CD4-positive, alpha-beta T cell treated with Interleukin-2 at 100 ng/mL for 4 hours (primary cell): ENCODE data around the gene ST3GAL3.

Experiments used
- DNase-seq: peaks from one replicate; pipeline ENCODE4 v3.0.0-alpha.2; 2020; ENCODE audit warnings: low spot score

Gene ST3GAL3, protein sequence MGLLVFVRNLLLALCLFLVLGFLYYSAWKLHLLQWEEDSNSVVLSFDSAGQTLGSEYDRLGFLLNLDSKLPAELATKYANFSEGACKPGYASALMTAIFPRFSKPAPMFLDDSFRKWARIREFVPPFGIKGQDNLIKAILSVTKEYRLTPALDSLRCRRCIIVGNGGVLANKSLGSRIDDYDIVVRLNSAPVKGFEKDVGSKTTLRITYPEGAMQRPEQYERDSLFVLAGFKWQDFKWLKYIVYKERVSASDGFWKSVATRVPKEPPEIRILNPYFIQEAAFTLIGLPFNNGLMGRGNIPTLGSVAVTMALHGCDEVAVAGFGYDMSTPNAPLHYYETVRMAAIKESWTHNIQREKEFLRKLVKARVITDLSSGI

DNA sequence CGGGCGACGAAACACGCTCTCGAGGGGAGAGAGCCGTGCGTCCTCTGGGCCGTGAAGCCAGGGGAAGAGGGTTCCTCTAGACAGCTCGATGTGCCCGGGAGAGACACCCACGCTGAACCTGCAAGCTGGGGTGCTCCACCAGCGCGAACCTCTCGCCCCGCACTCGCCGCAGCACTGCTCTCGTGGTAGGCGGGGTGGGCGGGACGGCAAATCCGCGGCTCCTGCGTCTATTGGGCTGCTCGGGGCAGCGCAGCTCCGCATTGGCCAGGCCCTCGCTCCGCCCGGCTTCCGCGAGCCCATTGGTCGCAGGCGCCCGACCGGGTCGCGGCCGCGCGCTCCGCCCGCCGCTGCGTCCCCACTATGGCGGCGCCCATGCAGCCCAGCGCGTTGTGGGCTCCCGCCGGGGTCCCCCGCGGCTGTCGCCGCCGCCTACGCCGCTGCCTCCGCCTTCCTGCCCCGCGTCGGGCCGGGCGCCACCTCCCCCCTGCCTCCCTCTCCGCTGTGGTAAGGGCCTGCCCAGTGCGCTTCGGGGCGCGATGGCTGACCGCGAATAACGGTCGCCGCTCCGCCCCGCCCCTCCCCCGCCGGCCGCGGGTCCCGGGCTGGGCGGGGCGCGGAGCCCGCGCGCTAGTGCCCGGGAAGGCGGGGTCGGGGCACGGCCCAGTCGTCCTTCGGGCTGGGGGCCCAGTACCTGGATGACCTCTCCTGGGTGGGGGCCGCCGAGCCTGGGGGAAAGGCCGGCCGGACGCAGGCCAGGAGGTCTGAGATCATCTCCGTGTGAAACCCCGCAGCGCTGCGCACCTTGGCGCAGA is at the start of gene ST3GAL3:
Gene ST3GAL3, plus strand, starts transcription at position 347 of the 812 bp plus-strand sequence. CDS start 28,727 bp downstream, outside the sequence.
- DNase-seq, result peak; percentile 88

DNA sequence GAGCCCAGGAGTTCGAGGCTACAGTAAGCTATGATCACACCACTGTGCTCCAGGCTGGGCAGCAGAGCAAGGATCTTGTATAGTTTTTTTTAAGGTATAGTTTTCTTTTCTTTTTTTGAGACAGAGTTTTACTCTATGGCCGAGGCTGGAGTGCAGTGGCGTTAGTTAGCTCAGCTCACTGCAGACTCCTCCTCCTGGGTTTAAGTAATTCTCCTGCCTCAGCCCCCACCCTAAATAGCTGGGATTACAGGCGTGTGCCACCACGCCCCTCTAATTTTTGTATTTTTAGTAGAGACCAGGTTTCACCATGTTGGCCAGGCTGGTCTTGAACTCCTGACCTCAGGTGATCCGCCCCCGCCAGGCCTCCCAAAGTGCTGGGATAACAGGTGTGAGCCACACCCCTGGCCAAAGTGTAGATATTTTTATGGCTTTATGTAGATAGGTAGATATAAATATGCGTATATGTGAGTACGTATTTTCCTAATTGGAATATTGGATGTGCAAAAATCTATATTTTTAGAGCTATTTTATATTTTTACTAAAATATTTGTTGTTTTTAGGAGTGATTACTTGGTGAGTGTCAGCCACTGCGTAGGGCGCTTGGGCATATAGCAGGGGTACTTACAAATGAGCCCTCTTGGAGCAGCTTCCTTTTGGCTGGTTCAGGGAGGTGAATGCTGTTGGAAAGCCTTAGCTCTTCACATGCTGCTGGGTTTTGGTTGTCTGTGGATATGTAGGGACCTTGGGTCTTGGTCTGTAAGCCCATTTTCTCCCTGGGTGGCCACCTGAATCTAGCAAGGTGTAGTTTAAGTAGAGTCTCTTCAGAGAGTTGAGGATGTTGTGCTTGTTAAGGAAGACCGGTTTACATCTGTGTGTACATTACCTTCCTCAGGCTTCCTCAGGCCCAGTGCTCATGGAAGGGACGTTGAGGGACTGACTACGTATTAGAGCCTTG is 47.8 kb upstream of the ST3GAL3 start:
- DNase-seq, result no peak

DNA sequence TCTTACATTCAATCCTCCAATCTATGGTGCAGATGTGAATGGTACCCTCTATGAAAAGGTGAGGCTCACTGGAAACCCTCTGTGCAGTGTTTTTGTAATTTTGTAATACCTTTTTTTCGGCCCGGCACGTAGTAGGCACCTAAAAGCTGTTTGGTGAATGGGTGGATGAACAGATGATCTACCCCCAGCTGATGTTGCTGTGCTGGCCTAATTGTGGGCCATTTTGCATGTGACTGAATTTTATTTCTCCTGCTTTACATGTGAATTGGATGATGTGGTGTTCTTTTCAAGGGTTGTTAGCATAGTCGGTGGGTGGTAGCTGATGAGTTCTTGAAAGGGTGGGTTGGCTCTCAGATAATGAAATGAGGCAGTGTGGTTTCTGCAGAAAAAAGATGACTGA is 47.0 kb upstream of the ST3GAL3 start:
- no peak for DNase-seq

DNA sequence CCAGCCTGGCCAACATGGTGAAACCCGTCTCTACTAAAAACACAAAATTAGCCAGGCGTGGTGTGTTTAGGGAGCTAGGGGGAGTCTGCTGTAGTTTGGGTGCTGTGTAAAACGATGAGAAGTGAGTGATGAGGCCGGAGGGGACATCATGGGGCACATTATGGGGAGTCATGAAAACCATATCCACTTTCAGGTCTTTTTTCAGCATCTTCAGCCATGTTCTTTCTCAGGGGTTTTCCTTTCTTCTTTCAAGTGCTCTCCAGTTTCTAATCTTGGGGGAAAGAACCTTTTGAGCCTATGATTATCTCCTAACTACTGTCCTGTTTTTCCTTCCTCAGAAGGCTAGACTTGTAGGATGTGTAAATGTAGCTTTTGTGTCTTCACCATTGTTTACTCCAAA is 43.0 kb upstream of the ST3GAL3 start:
- DNase-seq, result no peak

DNA sequence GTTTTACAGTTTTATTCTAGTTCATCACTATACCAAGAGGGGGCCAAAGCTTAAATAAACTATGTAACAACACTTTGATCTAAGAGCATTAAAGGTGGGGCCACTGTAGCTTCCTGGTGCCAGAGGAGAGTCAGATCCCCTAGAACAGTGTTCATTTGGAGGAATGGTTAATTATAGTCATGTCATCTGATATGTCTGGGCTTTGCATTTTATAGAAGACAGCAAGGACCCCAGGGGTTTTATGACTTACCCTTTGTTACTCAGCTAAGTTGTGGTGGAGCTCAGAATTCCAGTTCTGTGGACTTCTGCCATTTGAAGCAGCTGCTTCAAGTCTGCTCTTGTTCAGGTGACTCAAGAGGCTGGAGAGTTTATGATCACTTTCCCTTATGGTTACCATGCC is 40.7 kb upstream of the ST3GAL3 start:
- no peak for DNase-seq

DNA sequence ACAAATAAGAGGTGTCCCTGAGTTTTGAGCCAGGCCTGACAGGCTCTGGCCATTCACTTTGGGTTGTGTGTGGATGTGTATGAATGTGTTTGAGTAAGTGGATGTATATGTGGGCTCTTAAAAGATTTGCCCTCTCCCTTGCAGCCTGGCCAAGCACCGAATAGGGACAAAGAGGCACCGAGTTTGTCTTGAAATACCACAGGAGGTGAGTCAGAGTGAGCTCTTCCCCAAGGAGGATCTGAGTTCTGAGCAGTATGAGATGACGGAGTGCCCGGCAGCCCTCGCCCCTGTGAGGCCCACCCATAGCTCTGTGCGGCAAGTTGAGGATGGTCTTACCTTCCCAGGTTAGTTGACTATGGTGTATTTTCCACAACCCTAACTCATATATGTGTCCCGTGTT is 38.4 kb upstream of the ST3GAL3 start:
- no peak for DNase-seq

DNA sequence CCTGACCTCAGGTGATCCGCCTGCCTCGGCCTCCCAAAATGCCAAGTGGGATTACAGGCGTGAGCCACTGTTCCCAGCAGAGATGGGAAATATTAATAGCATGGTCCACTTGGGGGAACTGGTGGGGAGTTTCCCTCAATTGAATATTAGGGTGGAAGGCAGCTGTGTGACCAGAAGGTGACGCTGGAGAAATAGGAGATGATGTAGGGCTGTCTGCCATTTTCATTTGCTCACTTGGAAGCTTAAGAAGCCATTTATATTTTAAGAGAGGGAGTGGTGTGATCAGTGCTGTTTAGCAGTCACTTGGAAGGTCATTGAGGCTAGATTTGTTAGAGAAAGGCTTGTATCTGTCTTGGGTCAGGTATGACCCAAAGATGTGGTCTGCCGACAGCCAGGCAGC is 37.5 kb upstream of the ST3GAL3 start:
- DNase-seq, result no peak

DNA sequence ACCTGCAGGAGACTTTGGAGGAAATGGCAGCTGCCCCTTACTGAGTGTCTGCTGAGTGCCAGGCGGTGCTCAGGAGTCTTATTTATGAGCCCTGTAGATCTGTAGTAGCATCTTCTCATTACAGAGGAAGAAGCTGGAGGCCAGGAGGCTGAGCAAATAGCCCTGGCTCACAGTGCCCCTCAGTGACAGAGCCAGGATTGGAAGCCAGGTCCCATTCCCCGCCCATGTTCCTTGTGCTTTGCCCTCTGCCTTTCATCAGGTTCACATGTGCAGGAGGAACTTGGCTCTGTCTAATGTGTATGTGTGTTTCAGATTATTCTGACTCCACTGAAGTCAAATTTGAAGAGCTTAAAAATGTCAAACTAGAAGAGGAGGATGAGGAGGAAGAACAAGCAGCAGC is 36.1 kb upstream of the ST3GAL3 start:
- DNase-seq, result no peak

DNA sequence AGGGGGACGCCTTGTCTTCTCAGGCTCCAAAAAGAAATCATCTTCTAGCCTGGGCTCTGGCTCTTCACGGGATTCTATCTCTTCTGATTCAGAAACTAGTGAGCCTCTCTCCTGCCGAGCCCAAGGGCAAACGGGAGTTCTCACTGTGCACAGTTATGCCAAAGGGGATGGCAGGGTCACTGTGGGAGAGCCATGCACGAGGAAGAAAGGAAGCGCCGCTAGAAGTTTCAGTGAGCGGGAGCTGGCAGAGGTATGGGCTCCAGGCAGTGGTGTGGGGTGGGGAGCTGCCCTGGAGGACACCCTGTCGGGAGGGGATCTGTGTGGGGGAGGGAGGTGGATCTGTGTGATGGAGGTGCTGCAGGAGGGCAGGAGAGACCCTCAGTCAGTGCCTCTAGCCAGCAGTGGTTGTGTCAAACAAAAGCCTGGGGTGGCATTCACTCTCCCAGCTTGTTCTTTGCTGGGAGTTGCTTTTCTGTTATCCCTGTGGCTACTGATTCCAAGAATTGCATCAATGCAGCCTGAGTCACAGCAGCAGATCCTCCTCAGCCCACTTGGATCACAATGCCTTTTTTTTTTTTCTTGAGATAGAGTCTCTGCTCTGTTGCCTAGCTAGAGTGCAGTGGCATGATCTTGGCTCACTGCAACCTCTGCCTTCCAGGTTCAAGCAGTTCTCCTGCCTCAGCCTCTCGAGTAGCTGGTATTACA is 35.6 kb upstream of the ST3GAL3 start:
- no peak for DNase-seq

DNA sequence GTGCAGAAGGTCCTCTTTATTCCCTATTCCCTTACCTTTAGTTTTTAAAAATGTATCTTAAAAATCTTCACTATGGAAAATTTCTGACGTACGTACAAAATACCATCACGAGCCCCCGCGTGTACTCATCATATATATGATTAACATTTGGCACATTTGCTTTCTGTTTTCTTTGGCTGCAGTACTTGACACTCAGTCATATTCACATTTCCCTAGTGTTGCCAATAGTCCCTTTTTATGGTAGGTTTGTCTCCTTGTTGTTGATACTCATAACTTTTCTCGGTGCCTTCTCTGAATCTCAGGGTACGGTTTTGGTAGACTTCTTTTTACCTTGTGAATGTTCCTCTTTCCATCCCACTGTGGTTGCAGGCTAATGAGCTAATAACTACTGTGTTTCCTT is 34.1 kb upstream of the ST3GAL3 start:
- no peak for DNase-seq

DNA sequence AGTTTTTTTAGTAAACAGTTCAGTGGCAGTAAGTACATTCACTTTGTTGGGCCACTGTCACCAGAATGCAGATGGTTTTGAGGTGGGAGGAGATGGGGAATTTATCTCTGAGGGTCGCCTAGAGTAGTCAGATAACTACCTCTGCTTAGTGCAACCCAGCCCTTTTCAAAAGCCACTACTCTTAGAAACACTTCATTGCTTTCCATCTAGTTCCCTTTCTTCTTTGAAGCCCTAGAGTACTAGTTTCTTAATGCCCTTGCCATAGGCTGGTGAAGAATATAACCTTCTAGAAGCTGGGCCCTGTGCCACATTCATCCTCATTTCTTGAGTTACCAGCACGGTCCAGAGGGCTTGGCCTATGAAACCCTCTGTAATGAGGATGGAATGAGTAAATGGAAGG is 28.4 kb upstream of the ST3GAL3 start:
- no peak for DNase-seq

DNA sequence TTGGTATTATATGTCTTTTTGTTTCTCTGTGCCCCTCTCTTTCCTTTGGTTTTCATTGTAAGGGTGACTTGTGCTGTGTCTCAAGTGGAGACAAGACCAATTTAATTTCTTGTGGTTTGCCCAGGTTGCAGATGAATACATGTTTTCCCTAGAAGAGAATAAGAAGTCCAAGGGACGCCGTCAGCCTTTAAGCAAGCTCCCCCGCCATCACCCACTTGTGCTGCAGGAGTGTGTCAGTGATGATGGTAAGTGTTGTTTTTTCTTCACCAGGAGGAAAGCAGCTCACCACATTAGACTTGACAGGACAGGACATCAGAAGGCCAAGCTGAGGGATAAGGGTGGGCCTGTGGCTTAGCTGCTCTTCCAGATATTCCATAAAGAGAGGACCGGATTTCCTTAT is 23.8 kb upstream of the ST3GAL3 start:
- no peak for DNase-seq

DNA sequence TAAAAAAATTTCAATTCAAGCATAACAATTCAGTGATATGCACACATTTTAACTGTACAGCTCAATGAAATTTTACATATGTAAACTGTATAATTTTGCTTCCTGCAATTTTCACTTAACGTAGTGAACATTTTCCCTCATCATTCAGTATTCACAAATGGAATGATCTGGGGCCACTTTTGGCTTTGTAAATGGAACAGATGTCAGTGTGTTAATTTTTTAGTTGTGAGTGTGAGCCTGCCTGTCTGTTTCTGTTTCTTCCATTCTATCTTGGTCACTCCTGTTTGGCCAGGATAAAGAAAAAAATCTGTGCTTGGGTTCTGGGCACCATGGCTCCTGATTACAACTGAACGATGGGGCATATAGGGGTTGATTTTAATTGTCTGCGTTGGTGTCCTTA is 20.5 kb upstream of the ST3GAL3 start:
- DNase-seq, result no peak

DNA sequence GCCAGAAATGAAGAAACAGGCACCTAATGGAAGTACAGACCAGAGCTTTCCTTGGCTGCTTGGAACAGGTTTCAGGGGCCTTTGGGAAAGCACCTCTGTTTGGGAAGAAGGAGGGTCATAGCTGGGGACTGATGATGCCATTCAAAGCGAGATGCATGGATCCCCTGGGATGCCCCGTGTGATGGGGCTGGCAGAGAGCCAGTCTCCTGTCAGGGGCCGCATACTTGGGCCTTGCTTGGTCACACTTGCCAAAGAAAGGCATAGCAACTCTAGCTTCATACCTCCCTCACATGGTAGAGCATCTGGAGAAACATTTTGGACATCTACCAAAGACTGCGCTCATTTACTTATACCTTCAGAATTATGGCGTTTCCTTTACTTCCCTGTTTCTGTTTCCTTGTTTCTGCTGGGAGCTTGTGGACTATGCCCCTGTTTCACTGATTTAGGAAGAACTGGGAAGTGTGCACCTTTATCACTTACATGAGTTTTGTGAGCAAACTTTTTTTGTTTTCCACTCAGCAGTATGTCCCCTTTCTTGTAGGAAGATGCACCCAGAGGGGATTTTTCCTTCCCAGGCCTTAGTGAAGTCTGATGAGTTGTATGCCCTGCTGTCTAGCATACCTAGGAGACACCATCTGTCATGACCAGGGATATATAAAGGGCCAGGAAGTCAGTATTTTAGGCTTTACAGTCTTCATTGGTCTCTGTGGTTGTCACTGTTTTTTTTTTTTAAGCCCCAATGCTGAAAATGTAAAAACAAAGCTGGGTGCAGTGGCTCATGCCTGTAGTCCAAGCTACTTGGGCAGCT is 19.8 kb upstream of the ST3GAL3 start:
- DNase-seq, result no peak

DNA sequence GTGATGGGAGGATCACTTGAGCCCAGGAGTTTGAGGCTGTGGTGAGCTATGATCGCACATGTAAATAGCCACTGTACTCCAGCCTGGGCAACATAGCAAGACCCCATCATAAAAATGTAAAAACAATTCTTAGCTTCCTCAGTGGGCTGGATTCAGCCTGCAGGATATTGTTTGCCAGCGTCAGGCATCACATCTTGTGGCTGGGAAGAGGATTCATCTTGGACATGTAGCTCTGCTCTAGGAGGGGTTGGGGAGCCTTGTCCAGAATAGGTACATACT is 19.3 kb upstream of the ST3GAL3 start:
- no peak for DNase-seq

DNA sequence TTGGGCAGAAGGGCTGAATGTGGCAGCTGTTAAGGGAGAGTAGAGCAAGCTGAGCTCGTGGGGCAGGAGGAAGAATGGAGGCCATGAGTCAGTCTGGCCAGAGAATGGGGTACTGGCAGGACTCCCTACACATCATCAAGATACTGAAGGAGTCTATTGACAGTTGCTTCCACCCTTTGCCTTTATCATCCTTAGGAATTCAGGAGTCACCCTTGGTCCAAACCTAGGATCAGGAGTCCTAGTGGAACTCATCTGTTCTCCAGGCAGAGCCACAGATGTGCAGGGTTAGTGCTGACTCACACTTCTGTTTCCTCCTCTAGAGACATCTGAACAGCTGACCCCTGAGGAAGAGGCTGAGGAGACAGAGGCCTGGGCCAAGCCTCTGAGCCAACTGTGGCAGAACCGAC is 18.7 kb upstream of the ST3GAL3 start:
- no peak for DNase-seq

DNA sequence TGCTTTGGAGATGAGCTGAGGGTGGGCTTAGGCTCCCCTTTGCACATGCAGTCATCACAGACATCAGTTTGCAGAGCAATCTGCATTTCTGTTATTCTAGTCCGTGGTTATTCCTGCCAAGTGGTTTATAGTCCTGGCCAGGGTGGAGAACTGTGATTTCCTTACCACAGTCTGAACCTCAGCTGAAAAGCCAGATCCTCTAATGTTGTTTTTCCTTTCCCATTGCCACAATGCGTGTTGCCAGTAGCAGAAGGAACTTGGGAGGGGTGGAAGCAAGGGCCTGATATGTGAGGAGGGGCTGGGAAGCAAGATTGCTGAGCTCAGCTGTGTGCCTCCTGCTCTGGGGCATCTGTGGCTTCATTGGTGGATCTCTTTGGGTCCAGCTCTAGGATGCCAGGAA is 18.0 kb upstream of the ST3GAL3 start:
- DNase-seq, result no peak

DNA sequence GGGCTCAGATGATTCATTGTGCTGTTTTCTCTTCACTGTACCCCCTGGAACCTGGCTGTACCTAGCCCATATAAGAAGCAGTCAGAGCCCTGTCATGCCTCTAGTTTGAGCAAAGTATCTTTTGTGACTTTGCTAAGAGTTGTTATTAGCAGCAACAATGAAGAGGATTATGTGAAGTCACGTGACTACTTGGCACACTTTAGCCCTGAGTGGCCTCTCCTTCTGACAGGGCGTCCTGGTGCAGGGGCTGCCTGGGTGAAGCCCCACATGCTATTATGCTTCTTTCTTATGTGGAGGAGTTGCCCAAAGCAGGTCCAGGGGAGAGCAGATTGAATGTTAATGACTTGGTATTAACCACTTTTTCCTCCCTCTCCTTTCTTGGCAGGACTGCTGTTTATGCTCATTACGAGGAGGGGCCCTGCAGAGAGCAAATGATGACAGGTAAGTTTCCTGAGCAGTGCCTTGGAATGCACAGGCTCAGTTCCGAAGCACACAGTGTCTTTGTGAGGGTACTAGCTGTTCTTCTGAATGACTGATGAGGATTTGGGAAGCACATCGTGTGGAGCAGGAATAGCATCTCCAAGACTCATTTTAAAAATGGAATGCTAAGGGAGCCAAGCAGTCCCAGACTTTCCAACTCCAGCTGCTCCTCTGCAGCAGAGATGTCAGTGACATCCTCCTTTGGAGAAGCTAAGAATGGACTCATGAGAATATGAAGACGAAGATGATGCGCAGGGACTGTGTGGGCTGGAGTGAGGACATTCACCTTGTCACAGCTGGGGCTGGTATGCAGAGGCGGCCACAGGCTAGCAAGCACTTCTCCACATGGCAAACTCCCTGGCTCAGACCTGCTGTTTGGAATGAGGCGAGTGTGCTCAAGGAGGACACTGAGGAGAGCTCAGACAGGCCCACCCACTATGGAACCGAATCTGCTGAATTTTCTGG is 15.2 kb upstream of the ST3GAL3 start:
- DNase-seq, result no peak

DNA sequence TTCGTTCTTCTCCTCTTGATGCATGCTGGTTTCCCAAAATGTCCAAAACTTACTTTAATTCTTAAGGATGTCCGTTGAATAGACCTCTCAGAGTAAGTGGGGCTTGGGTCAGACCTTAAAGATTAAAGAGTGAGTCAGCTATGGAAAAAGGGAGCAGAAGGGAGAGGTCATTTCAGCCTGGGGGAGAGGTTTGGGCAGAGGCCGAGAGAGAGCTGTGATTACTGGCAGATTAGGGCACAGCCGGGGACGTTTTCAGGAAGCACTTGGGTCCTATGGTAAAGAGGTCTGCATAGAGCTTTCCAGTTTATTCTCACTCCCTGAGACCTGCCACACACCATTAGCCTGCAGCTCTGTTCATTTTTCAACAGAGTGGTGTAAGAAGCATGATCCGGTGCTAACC is 14.0 kb upstream of the ST3GAL3 start:
- no peak for DNase-seq

DNA sequence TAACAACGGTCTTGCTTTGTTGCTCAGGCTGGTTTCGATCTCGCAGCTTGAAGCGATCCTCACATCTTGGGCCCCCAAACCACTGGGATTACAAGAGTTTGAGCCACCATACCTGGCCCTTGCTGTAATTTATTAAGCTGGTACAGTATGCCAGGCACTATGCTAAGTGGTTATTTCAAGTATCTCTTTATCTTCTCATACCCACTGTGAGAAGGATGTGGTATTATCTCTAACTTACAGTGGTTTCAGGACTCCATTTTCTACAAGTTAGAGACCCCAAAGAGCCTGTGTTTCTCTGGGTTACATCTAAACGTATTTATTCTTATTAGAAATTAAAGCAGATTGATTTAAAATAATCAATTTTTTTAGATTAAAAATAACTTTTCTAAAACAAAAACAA is 8.1 kb upstream of the ST3GAL3 start:
- no peak for DNase-seq
